Keratinocyte (primary cell): ENCODE measurements around the gene SLC16A2. TPM values are rescaled to one million over a fixed set of nuclear protein-coding genes. Genes with fewer than 3 reads are reported as not detected.

Source experiments
- DNase-seq: peaks from one replicate; pipeline ENCODE4 v3.0.0-alpha.2; 2011; ENCODE audit warnings: low read depth, missing footprints, low spot score
- FAIRE-seq: peaks from 2 replicates; lab custom pipeline; 2011; peaks lifted over from hg19 to GRCh38; lab: Jason Lieb, UNC
- H2AFZ ChIP-seq: 2 replicates; pipeline ENCODE4 v1.6.0; 2012; ENCODE audit warnings: low read length, control low read depth, inconsistent platforms; ENCODE audit not compliant: control insufficient read depth
- H3K27ac ChIP-seq: 2 replicates; pipeline ENCODE4 v1.5.1; 2011; ENCODE audit warnings: low read length; ENCODE audit not compliant: control insufficient read depth, insufficient read depth
- H3K27me3 ChIP-seq: 3 replicates; pipeline ENCODE4 v1.6.0; 2011; ENCODE audit warnings: low read length; ENCODE audit not compliant: control insufficient read depth, insufficient read depth; ENCODE audit errors: extremely low read depth
- H3K36me3 ChIP-seq, 2 experiments: 2 replicates in 1 of 2; 3 replicates in 1 of 2; pipeline ENCODE4 v1.5.1; 2011; ENCODE audit warnings: low read length in 2 of 2, mild to moderate bottlenecking in 1 of 2; ENCODE audit not compliant: control insufficient read depth in 2 of 2, insufficient read depth in 2 of 2; ENCODE audit errors: extremely low read depth in 1 of 2
- H3K4me1 ChIP-seq: 3 replicates; pipeline ENCODE4 v1.5.1; 2011; ENCODE audit warnings: low read length; ENCODE audit not compliant: control insufficient read depth, insufficient read depth; ENCODE audit errors: extremely low read depth
- H3K4me2 ChIP-seq: 3 replicates; pipeline ENCODE4 v1.6.0; 2011; ENCODE audit warnings: low read depth, low read length; ENCODE audit not compliant: control insufficient read depth, insufficient read depth; ENCODE audit errors: extremely low read depth
- H3K4me3 ChIP-seq, 3 experiments: fragments of 200-600 bp in 1 of 3; sonication (generic) in 1 of 3; 2 replicates in 2 of 3; 3 replicates in 1 of 3; pipeline ENCODE4 v1.5.1; 2011 to 2016; ENCODE audit warnings: low read length in 3 of 3, mild to moderate bottlenecking in 3 of 3, control low read depth in 2 of 3, inconsistent platforms in 1 of 3, low read depth in 1 of 3, mixed read lengths in 1 of 3, mixed run types in 1 of 3, moderate library complexity in 1 of 3; ENCODE audit not compliant: control insufficient read depth in 2 of 3, insufficient read depth in 2 of 3; ENCODE audit errors: extremely low read depth in 1 of 3
- H3K79me2 ChIP-seq: 2 replicates; pipeline ENCODE4 v1.6.0; 2012; ENCODE audit warnings: low read length; ENCODE audit not compliant: control insufficient read depth, insufficient read depth
- H3K9ac ChIP-seq: 3 replicates; pipeline ENCODE4 v1.6.0; 2011; ENCODE audit warnings: low read length; ENCODE audit not compliant: control insufficient read depth, insufficient read depth; ENCODE audit errors: extremely low read depth
- H3K9me1 ChIP-seq: 3 replicates; pipeline ENCODE4 v1.6.0; 2011; ENCODE audit warnings: low read length; ENCODE audit not compliant: control insufficient read depth, insufficient read depth; ENCODE audit errors: extremely low read depth
- H3K9me3 ChIP-seq: 2 replicates; pipeline ENCODE4 v1.5.1; 2012; ENCODE audit warnings: low read depth, low read length; ENCODE audit not compliant: control insufficient read depth
- H4K20me1 ChIP-seq: 3 replicates; pipeline ENCODE4 v1.6.0; 2011; ENCODE audit warnings: low read length; ENCODE audit not compliant: control insufficient read depth, insufficient read depth; ENCODE audit errors: extremely low read depth
- EZH2 ChIP-seq: IDR thresholded peaks from one replicate; pipeline ENCODE4 v1.6.1; 2012; ENCODE audit warnings: inconsistent platforms, mild to moderate bottlenecking, low read length, moderate library complexity
- dilution Hi-C: fragments of 300-500 bp; cut with MboI; formaldehyde crosslinking; loops from one replicate; pipeline ENCODE4 v1.7.0; 2020; ENCODE audit warnings: low sequenced_read_pairs; ENCODE audit not compliant: extremely low pct_ligation_motif_present
- polyA minus RNA-seq, 3 experiments: library from RNA; depleted of rRNA, polyadenylated mRNA; stranded (reverse); fragments of >200 nt; gene quantifications; 1 replicate in 1 of 3; 2 replicates in 1 of 3; 3 replicates in 1 of 3; pipeline ENCODE4 v1.2.3, GENCODE V29; 2011
- polyA plus RNA-seq, 5 experiments: library from polyadenylated mRNA; depleted of rRNA in 3 of 5; stranded (reverse) in 3 of 5; stranded (forward) in 1 of 5; unstranded in 1 of 5; fragments of >200 nt; gene quantifications; 1 replicate in 1 of 5; 2 replicates in 3 of 5; 3 replicates in 1 of 5; pipeline versions ENCODE4 v1.2.1 to v1.2.3, GENCODE V29; 2011 to 2012; ENCODE audit warnings: missing spikeins in 2 of 5, low read depth in 1 of 5, low replicate concordance in 1 of 5
- TF ChIP-seq, protein P1 (sequence below), 3 experiments: IDR thresholded peaks in 1 of 3; conservative IDR thresholded peaks in 1 of 3; optimal IDR thresholded peaks in 1 of 3; 2 replicates in 2 of 3; 3 replicates in 1 of 3; pipeline versions ENCODE3 to v1.5.1; 2011; ENCODE audit warnings: low read length in 3 of 3, mild to moderate bottlenecking in 3 of 3, moderate library complexity in 2 of 3, control low read depth in 1 of 3, inconsistent platforms in 1 of 3; ENCODE audit not compliant: insufficient read depth in 2 of 3; ENCODE audit errors: extremely low read depth in 1 of 3

The SLC16A2 gene
- polyA plus RNA-seq (38.4 to 50.7 TPM (median 44.5 TPM) in 3 replicates), polyA minus RNA-seq (62.7 to 90.5 TPM (median 64.4 TPM) in 3 replicates)
- 2.6 TPM for polyA plus RNA-seq (2011; ENCODE audit: low read depth)
- polyA plus RNA-seq (2011; cell fraction: cytosol; rRNA removed), result 37.8 and 48.9 TPM in 2 replicates
- polyA plus RNA-seq (2011; cell fraction: nucleus; rRNA removed), result 101 and 109 TPM in 2 replicates
- 15.5 and 31.5 TPM in 2 replicates for polyA plus RNA-seq (2012; ENCODE audit: low replicate concordance)
- 54.5 TPM for polyA minus RNA-seq (2011; cell fraction: cytosol; rRNA and poly(A)+ RNA removed)
- polyA minus RNA-seq (2011; cell fraction: nucleus; rRNA and poly(A)+ RNA removed), result 84.2 and 102 TPM in 2 replicates

DNA sequence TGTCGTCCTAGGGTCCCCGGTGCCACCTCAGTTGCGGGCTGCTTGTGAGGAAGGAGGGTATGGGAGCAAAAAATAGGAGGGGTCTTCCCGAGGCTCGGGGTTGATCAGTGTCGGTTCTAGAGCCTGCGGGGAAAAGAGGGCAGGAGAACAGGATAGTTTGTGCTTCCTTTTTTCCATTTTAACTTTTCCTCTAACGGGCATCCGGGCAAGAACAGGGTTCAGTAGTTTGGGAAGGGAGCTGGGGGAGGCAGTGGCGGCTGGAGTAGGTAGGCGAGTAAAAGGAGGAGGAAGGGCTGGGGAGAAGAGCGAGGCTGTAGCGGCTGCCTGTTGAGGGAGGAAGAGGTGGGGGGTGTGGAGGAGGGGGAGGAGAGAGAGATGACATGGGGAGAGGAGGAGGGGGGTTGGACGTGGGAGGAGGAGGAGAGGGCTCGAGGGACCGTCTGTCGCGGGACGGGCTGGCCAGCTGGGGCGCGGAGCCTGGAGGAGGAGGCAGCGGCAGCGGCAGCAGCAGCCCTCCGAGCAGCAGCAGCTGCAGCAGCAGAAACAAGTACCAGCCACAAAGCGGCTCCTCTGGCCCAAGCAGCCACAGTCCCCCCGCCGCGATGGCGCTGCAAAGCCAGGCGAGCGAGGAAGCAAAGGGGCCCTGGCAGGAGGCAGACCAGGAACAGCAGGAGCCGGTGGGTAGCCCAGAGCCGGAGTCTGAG, at the start of gene SLC16A2:
Gene SLC16A2, plus strand, starts transcription at position 458 of the 704 bp plus-strand sequence. Its CDS starts 145 bp downstream, at position 603.
- no peak for FAIRE-seq
- no peaks in the 10 kb centered on the region for H3K9me3 ChIP-seq
- dilution Hi-C loops, result no loop called here
- H3K9me1 ChIP-seq, result no peaks in the 10 kb centered on the region
- no peak for DNase-seq
- H3K4me1 ChIP-seq, result no peaks in the 10 kb centered on the region
- H3K9ac ChIP-seq, result peak within 1 kb of the TSS; percentile 75
- peaks cover 12% of the 10 kb centered on the region for H3K79me2 ChIP-seq
- H3K4me3 ChIP-seq, result peak within 1 kb of the TSS; percentile 58 to 74 (median 65)
- peaks cover 0 to 3% of the 10 kb centered on the region in 2 experiments for H3K36me3 ChIP-seq
- peak within 1 kb of the TSS; percentile 66 for H2AFZ ChIP-seq
- no peak for TF ChIP-seq EZH2
- TF ChIP-seq, protein P1, sequence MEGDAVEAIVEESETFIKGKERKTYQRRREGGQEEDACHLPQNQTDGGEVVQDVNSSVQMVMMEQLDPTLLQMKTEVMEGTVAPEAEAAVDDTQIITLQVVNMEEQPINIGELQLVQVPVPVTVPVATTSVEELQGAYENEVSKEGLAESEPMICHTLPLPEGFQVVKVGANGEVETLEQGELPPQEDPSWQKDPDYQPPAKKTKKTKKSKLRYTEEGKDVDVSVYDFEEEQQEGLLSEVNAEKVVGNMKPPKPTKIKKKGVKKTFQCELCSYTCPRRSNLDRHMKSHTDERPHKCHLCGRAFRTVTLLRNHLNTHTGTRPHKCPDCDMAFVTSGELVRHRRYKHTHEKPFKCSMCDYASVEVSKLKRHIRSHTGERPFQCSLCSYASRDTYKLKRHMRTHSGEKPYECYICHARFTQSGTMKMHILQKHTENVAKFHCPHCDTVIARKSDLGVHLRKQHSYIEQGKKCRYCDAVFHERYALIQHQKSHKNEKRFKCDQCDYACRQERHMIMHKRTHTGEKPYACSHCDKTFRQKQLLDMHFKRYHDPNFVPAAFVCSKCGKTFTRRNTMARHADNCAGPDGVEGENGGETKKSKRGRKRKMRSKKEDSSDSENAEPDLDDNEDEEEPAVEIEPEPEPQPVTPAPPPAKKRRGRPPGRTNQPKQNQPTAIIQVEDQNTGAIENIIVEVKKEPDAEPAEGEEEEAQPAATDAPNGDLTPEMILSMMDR (optimal IDR thresholded peaks at IDR 0.05 in 1 of 3, IDR thresholded peaks at IDR 0.05 in 1 of 3, conservative IDR thresholded peaks at IDR 0.05 in 1 of 3; ENCODE audit: extremely low read depth in 1 of 3, insufficient read depth in 2 of 3, low read length in 3 of 3), result no peak
- H4K20me1 ChIP-seq, result no peaks in the 10 kb centered on the region
- H3K4me2 ChIP-seq, result peak within 1 kb of the TSS; percentile 82
- peak within 1 kb of the TSS; percentile 47 for H3K27ac ChIP-seq
- H3K27me3 ChIP-seq, result no peaks in the 10 kb centered on the region

DNA sequence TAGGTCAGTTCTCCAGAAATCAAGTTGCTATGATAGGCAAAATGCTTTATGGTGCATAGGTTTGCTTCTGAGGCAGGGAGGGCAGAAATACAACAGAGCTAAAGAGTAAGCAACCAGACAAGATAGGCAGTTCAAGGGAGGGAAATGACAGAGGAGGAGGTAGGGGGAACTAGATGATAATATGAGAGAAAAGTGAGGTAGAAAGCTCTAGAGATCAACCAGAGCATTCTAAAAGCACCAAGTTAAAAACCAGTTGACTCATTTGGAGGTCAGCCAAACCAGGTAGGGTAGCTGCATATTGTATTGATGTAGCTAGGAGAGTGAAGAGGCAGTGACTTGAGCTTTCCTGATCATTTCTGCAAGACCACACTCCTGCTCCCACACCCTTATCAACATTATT, 49.0 kb upstream of the SLC16A2 start:
- DNase-seq (no peak), FAIRE-seq (peak; percentile 34)
- no peak overlapping the region for H2AFZ ChIP-seq
- H3K27ac ChIP-seq, result no peak overlapping the region
- TF ChIP-seq, protein P1 (optimal IDR thresholded peaks at IDR 0.05 in 1 of 3, IDR thresholded peaks at IDR 0.05 in 1 of 3, conservative IDR thresholded peaks at IDR 0.05 in 1 of 3; ENCODE audit: extremely low read depth in 1 of 3, insufficient read depth in 2 of 3, low read length in 3 of 3), result no peak
- no peak for TF ChIP-seq EZH2
- H3K36me3 ChIP-seq, result no peaks in the 10 kb centered on the region
- H3K9me1 ChIP-seq, result no peaks in the 10 kb centered on the region
- no peaks in the 10 kb centered on the region for H3K4me1 ChIP-seq
- H3K9ac ChIP-seq, result no peak overlapping the region
- H3K9me3 ChIP-seq, result no peaks in the 10 kb centered on the region
- dilution Hi-C loops, result no loop called here
- no peak overlapping the region for H3K4me2 ChIP-seq
- no peaks in the 10 kb centered on the region for H3K79me2 ChIP-seq
- H3K4me3 ChIP-seq, result no peak overlapping the region
- H4K20me1 ChIP-seq, result no peaks in the 10 kb centered on the region
- peaks cover 5% of the 10 kb centered on the region for H3K27me3 ChIP-seq
